ELF-1 (cell line): ENCODE results near the gene SCUBE1.

ENCODE experiments used
- DNase-seq: peaks from one replicate; pipeline ENCODE4 v3.0.0-alpha.2; 2016; ENCODE audit warnings: low read depth, low spot score

SCUBE1 gene

DNA sequence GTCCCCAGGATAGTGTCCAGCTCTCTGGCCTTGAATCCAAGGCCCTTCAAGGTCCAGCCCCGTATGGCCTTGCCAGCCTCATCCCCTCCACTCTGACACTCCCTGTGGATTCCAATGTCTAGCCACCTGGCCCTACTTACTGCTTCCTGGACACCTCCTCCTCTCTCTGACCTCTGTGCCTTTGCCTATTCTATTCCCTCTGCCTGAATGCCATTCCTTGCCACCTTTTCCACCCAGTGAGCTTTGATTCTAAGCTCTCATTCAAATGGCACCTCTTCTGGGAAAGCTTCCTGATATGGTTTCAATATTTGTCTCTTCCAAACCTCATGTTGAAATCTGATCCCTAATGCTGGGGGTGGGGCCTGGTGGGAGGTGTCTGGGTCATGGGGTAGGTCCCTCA is 124.4 kb downstream of the SCUBE1 start:
- DNase-seq = no peak

DNA sequence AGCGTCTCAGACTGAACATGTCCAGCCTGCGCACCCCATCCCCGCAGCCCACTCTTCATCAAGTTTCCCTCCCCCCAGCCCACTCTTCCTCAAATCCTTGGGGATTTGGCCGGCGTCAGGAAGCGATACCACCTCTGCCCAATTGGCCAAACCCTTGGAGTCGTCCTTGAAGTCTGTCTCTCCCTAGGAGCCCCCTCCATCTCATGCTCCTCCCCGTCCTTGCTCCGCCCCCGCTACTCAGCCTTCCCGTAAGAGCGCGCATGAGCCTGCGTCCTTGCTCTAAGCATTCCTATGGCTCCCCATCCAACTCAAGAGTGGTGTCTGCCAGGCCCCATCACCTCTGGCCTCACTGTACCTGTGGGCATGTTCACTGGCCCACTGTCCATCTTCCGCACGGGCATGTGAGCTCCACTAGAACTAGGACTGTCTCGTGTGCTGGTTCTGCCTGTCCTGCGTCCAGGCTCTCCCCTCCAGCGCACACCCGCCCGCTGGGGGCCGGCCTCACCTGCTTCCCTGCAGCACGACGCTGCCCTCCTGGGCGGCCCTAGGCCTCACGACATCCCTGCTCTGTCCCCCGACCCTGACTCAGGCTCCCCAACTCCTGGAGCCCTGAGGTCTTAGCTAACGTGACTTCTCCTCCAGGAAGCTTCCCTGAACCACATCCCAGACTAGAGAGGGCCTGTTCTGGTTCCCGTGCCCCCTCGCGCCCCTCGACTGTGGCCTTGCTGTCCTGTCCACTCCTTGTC is 125.7 kb downstream of the SCUBE1 start:
- DNase-seq = peak; percentile 43

DNA sequence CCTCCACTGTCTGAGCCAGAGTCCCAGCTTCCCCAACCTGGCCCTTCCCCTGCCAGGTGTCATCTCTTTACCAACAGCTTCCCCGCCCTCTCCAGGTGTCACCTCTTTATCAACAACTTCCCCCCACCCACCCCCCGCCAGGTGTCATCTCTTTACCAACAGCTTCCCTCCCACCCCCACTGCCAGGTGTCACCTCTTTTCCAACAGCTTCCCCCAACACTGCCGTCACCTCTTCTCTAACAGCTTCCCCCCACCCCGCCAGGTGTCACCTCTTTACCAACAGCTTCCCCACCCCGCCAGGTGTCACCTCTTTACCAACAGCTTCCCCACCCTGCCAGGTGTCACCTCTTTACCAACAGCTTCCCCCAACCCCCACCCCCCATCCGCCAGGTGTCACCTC is 126.4 kb downstream of the SCUBE1 start:
- DNase-seq = no peak

DNA sequence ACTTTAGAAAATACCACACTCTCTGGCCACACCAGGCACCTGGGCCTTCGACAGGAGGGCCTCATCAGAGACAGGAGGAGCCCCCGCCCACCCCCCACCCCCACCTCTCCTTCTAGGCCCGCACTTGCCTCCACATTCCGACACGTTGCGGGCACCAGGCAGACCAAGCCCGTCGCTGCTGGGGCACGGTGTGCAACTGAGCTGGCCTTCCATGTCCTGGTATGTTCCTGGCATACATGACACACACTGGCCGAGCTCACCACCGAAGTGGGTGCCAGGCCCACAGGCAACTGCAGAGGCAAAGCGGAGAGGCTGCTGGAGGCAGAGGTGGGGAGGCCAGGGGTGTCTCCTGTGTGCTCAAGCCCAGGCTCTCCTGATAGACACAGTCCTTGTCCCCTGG is 129.2 kb downstream of the SCUBE1 start:
- no peak for DNase-seq

DNA sequence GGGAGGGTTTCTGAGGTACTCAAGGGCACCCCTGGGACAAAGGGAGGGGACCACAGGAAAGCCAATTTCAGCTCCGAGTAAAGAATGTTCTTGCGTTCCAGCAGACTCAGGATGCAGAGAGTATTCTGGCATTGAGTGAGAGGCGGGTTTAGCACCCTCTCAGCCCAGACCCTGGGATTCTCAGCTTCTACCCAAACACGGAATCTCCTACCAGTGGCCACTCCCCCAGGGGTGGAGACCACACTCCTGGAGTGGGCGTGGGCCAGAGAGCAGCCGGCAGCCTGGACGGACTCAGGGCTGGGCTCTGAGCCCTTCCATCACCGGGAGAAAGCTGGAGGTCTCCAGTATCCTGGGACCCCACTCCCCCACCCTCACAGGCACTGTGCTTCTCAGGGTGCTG is 130.1 kb downstream of the SCUBE1 start:
- peak; percentile 63 for DNase-seq

DNA sequence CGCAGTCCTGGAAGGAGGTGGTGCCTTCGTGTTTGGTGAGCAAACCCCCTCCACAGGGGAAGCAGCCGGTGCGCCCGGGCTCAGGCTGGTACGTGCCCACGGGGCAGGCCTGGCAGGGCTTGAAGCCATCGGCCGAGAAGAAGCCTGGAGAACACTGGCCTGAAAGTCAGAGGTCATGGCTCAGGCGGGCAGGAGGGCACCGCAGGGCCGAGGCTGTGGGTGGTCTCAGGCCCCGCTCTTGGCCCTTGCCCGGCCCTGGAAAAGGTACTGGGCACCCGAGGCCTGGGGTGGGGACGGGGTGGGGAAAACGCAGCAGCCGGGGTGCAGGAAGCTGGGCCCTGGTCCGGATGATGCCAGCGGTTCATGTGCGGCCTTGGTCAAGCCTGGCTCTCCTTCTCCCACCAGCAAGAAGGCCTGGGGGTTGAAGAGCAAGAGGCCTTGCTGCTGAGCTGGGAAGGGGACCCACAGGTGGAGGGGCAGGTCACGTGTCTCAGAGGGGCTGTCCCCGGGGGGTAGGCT is 130.7 kb downstream of the SCUBE1 start:
- no peak for DNase-seq

DNA sequence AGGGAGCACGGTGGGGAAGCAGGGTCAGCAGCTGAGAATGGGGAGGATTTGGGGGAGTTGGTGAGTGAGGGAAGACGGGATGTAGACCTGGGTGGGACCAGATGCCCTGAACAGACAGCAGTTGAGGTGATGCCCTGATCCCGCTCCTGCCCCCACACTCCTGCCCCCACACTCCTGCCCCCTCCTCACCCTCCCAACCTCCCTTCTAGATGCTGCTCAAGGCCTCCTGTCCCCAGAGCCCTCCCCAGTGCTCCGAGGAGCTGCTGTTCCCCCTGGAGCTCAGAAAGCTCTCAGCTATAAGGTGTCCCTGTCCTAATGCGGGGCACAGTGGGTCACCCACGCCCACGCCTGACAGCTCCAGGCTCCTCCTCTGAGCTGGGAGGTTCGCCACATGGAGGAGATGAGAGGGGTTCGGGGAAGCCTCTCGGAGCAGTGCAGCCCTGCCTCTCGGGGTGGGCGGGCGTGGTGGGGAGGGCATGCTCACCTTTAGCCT is 131.2 kb downstream of the SCUBE1 start:
- no peak for DNase-seq

DNA sequence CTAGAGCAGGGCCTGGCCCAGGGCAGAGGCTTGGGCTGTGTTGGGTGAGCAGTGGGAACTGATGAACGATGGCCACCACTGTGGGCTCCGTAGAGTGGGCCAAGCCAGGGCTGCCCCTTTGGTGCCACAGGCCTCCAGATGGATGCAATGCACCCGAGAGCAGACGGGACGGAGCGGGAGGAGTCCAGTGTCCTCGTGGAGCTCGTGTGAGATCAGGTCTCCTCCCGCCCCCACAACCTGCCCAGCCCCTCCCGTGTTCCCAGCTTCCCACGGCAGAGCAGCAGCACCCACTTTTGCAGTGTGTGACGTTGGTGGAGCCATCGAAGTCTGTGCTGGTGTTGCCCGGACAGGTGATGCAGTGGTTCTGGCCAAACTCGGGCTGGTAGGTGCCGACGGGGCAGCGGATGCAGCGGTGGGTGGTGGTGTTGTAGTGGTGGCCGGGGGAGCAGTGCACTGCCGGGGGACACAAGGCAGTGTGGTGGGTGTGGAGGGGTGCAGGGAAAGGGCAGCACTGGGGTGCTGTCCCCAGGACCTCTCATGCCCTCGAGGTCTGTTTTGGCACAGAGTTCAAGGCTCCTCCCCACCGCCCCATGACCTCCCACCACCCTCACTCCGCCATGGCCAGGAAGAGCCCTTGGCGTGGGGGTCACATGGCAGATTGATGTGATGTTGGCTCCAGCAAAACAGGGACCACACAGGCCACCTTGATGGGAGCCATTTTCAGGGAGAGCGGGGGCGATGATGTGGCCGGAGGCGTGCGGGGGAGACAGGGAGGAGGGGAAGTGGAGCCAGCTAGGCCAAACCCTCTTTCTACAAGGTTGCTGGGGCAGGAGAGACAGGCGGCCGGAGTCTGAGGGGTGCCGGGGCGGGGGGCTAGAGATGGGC is 132.3 kb downstream of the SCUBE1 start:
- DNase-seq = no peak

DNA sequence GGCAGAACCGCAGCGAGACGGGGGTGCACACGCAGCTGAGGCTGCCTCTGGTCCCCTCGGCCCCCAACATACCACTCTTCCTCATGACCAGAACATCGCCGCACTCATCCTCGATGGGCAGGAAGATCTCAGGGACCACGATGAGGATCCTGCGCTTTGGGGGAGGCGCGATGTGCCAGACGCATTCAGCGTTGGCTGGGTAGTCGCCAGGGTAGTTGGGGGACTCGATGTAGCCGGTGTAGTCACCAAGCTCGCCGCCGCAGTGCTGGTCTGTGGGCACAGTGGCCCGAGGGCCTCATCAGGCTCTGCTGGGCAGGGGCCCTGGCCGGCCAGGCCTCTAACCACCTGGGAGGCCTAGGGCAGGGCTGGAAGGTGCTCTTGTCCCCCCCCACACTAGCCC is 133.2 kb downstream of the SCUBE1 start:
- DNase-seq = no peak

DNA sequence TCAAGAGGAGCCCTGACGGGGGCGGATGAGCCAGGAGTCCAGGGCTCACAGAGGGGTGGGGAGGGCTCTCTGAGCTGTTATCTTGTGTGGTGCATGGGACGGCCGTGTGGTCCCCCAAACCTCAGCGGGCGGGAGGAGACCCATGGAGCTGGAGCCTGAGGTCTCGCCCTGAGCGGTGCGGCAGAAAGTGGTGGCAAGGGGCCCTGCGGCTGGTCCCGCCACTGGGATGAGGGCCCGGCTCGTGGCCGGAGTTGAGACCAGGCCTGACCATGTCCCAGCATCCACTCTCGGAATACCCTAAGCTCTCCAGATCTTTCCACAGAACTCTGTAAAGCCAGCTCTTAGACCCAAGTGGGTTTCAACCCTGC is 133.7 kb downstream of the SCUBE1 start:
- DNase-seq = no peak

DNA sequence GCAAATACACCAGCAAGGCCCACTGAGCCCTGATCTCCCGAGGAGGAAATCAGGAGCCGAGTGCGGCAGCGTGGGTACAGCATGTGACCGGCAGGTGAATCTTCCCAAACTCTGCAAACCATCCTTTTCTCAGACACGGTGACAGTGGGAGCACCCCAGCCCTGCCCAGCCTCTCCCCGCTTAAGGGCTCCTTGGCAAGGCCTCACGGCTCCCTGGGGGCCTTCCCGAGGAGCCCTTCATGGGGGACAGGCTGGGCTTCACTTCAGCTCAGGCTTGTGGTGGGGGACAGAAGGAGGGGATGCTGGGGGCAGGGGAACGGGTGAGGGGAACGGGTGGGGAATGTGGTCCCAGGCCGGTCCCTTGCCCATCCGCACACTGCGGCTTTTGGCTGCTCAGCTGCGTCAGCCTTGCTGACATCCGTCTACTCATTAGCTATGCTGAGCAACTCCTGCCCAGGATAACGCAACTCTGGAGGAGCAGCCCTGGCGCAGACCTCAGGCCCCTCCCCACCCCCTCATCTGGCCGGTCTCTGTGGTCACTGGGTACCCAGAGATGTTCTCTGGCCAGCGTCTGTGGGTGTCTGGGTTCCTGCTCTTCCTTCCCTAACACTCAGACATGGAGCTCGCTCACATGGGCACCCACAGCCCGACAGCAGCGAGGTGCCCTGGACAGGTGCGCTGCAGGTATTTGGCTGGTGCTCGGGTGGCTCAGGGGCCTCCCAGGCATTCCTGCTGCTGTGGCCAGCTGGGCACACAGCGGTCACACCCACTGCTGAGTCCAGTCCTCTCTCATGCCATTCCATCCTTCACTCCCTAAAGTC is 134.3 kb downstream of the SCUBE1 start:
- DNase-seq = no peak

DNA sequence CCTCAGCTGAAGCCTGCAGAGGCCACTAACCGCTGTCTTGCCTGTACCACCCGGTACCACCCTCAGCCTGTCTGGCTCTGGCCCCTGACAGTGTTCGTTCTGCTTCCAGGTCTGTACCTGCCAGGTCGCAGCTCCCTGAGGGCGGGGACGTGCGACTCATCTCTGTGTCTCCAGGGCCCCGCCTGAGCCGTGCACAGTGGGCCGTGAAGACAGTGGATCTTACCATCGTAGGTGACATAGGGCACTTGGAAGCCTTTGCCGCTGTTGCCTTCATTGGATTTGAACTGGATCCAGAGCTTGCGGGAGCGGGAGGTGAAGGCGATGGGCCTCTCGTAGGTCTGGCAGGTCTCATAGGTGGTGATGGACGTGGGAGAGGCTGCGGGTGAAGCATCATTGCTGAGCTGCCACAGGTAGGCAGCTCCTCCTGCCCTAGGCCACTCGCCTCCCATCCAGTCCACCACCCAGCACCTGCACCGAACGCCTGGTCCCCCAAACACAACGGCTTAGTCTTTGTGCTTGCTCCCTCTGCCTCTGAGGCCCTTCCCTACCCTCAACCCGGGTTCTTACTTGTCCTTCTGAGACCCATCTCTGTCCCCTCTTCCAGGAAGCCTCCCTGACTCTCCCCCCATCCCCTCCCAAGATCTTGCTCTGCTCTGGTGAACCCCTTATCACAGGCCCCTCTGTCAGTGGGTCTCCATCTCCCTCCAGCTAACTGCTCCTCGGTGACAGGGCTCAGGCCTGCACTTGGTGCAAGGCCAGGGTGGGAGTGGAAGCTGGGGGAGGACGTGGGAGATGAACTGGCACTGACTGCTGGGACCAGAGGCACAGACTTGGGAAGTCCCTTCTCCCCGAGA is 135.1 kb downstream of the SCUBE1 start:
- no peak for DNase-seq

DNA sequence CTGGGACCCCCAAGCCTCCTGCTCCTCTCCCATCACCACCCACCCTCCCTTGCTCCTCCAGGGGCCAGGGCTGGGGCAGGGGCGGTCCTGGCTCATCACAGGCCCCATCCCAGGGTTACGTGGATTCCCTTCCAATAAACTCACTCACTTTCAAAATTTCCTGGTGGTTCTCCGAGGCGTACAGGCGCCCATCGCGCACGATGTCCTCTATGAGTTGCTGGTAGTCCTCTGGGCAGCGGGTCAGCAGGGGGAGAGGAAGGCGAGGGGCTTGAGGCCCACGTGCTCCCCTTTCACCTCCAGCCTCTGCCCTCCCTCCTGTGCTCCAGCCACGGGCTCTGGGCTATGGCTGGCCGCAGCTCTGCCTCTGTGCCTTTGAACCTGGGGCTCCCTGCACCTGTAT is 135.8 kb downstream of the SCUBE1 start:
- no peak for DNase-seq

DNA sequence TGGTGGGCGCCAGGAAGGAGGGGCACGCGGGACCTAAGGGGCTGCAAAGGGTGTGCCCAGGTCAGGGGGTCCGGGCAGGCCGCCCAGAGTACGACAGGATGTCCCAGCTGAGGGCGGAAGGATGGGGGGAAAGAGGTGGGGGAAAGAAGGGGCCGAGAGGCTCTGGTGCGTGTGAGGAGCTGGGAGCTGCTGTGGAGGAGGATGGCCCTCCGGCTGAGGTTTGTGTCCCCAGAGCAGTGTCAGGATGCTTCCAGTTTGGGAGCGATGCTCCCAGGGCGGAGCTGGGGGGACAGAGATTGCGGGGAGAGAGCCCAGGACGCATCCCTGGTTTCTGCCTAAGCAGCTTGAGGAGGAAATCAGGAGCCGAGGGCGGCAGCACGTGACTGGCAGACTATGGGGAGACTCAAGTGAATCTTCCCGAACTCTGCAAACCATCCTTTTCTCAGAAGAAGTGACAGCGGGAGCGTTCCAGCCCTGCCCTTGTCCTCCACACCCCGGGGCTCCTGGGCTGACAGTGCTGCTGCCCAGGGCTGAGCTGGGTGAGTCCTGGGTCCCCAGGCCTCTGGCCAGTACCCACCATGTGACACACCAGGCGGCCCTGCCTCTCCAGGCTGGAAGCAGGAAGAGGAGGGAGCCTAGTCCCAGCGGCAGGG is 136.5 kb downstream of the SCUBE1 start:
- no peak for DNase-seq

DNA sequence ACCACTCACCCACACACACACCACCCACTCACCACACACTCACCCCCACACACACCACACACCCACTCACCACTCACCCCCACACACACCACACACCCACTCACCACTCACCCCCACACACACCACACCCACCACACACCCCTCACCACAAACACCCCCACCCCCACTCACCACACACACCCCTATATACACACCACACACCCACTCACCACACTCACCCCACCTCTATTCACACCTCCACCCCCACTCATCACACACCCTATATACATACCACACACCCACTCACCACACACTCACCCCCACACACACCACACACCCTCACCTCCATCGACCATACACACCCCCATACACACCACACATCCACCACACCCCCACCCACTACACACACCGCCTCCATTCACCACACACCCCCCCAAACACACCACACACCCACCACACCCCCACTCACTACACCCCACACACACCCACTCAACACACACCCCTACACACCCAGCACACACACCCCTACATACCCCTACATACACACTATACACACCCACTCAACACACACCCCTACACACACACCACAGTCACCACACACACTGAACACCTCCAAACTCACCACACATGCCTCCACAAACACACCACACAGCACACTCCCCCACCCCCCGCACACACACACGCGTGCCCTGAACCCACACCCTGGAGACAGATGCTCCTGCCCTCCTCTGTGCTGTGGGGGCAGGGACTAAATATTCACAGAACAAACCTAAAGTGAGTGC is 137.2 kb downstream of the SCUBE1 start:
- DNase-seq = no peak

DNA sequence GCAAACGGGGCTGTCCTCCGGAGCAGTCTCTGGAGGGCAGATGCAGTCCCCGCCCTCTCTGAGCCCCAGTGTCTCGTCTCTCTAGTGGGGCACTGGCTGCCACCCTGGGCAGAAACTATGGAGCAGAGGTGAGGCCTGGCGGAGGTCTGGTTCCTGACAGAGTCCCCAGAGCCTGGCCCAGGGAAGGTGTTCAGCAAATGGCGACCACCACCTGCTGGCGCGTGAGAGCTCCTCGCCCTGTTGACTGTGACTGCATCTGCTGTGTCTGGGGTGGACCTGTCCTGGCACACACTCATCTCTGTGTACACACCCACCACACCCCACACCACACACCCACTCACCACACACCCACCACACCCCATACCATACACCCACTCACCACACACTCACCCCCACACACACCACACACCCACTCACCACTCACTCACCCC is 137.9 kb downstream of the SCUBE1 start:
- DNase-seq = no peak

DNA sequence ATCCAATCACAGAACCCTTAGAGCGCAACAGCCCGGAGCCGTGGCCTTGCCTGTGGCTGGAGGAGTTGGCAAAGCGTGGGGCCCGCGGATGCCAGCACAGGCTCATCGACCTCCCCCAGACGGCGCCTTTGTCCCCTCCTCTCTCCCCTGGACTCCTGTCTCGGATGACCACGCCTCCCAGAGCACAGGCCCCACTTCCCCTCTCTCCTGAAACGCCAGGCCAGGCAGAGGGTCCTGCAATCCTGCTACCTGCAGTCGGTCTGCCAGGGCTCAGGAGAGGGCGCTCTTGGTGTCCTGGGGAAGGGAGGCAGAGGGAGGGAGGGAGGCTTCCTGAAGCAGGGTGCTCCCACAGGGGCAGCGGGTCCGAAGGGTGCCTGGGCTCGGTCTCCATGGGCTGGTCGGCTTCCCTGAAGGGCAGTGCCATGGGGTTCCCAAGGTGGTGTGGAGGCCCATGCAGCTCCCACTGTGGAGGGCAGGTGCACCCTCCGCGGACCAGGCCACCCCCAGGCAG is 139.6 kb downstream of the SCUBE1 start:
- peak; percentile 75 for DNase-seq

DNA sequence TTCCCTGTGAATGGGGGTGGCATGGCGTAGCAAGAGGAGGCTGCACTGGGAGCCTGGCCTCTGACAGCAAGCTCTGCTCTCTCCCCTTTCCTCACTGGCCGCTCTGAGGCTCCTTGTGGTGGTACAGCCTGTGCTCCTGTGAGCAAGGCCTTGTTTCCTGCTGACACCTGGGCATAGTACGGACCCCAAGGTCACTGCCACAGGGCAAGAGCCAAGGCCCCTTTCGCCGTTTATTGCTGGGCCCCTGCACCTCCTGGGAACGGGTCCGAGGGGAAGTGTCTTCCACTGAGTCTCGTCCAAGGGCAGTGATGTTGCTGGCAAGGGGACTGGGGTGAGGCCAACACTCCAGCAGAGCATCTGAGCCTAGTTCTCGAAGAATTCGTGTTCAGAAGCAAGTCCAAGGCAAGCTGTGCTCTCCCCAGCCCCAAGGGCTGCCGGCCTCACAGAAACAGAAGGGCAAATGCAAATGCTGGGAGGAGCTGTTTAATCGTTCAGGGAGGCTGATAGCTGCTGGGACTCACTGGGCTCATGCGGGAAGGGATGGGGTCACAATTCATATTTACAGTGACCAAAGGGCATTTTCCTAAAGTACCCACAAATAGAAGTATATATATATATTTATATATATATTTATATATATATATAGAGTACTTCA is 140.3 kb downstream of the SCUBE1 start:
- DNase-seq = peak; percentile 34

DNA sequence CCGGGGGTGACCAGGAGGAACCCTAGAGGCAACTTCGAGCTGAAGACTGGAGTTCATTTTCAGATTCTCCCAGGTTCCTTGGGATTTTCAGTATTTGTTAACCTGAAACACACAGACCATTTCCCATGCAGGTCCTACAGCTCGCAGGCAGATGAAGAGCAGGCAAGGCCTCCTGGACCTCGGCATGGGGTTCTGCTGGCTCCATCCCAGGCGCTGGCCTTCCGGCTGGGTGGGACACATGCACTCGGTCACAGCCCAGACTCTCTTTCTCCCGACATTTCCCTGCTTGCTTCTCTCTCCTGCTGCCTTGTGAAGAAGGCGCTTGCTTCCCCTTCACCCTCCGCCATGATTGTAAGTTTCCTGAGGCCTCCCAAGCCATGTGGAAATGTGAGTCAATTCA is 140.8 kb downstream of the SCUBE1 start:
- no peak for DNase-seq
